Measurements from ENCODE around the gene PRR12. TPM values are rescaled to one million over a fixed set of nuclear protein-coding genes. Genes with fewer than 3 reads are reported as not detected.

PRR12 gene, protein sequence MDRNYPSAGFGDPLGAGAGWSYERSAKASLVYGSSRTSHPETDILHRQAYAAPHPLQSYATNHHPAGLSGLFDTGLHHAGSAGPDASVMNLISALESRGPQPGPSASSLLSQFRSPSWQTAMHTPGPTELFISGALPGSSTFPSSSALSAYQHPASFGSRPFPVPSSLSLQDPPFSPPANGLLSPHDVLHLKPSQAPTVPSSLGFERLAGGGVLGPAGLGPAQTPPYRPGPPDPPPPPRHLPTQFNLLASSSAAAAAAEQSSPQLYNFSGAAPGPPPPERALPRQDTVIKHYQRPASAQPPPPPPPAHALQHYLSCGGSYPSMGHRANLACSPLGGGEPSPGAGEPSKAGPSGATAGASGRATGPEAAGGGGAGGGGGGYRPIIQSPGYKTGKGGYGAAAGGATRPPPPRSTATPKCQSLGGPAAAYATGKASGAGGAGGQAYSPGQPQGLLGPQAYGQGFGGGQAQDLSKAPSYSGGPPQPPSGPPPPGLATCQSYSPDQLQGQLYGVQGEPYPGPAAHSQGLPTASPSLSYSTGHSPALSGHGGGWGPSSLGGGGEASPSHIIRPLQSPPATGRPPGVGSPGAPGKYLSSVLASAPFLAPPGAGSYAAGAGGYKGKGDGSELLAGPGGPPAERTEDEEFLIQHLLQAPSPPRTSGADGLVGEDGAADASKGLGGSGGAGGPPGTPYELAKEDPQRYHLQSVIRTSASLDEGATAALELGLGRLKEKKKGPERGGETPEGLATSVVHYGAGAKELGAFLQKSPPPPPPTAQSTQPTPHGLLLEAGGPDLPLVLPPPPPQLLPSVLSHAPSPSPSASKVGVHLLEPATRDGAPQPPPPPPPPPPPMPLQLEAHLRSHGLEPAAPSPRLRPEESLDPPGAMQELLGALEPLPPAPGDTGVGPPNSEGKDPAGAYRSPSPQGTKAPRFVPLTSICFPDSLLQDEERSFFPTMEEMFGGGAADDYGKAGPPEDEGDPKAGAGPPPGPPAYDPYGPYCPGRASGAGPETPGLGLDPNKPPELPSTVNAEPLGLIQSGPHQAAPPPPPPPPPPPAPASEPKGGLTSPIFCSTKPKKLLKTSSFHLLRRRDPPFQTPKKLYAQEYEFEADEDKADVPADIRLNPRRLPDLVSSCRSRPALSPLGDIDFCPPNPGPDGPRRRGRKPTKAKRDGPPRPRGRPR (N-terminal part only)
- 10 to 100 TPM; 33.0 to 36.2 TPM for total RNA-seq

GRCh38 chr19:49590971-49591730 is at the start of gene PRR12:
Gene PRR12 (plus strand): TSS chr19:49591182. CDS start chr19:49591655, 473 bp downstream.
- no peaks in the 10 kb centered on the region for H3K9me3 Mint-ChIP-seq
- ChIA-PET CTCF (interaction anchor here (1.1 to 1.6 kb wide), 4 partner anchors 11 to 51 kb away, joined by 3 to 5 read pairs (median 4); partner anchors contain the start of genes NOSIP, PRRG2, RRAS and SCAF1), POLR2A (interaction anchor here (0.7 to 3.9 kb wide), 10 partner anchors 11 to 338 kb away, joined by 3 to 44 read pairs (median 6); partner anchors contain the start of genes ATF5, BCL2L12, FUZ and IRF3)
- peak within 1 kb of the TSS; percentile 81 for H3K27ac Mint-ChIP-seq
- peaks cover 37% of the 10 kb centered on the region for H3K4me1 Mint-ChIP-seq
- peaks cover 9% of the 10 kb centered on the region for H3K27me3 Mint-ChIP-seq
- peak within 1 kb of the TSS; percentile 79 for H3K4me3 Mint-ChIP-seq
- DNase-seq: peak; percentile 73
- H3K36me3 Mint-ChIP-seq (ENCODE audit: low read depth): peaks cover 16% of the 10 kb centered on the region

DNA sequence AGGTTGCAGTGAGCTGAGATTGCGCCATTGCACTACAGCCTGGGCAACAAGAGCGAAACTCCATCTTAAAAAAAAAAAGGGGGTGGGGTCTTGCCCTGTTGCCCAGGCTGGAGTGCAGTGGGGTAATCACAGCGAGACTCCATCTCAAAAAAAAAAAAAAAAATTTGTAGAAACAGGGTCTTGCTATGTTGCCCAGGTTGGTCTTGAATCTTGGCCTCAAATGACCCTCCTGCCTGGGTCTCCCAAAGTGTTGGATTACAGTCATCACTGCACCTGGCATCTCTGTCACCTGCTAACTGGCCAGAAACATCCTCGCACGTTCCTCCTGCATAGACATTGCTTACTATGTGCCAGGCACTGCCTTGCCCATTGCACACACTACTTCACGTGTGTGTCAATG is 49.1 kb upstream of the PRR12 start:
- ChIA-PET POLR2A (no interaction called here), CTCF (no interaction called here)
- Mint-ChIP-seq H3K4me3 (no peak overlapping the region), H3K27me3 (peaks cover 6% of the 10 kb centered on the region), H3K27ac (no peak overlapping the region), H3K36me3 (ENCODE audit: low read depth) (no peaks in the 10 kb centered on the region), H3K9me3 (no peaks in the 10 kb centered on the region), H3K4me1 (peaks cover 13% of the 10 kb centered on the region)
- no peak for DNase-seq

DNA sequence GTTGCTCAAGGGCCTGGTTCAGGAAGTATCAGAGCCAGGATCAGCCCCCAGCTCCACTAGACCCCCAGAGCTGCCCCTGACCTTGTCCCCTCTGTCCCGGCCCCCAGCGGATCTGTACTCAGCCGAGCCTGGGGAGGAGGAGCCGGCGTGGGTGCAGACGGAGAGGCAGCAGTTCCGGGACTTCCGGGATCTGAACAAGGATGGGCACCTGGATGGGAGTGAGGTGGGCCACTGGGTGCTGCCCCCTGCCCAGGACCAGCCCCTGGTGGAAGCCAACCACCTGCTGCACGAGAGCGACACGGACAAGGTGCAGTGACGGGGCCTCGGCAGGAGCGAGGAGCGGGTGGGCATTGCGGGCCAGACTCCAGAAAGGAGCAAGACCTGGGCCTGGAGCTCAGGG is 48.5 kb upstream of the PRR12 start:
- H3K36me3 Mint-ChIP-seq (ENCODE audit: low read depth): no peaks in the 10 kb centered on the region
- POLR2A ChIA-PET: no interaction called here
- DNase-seq: no peak
- no peak overlapping the region for H3K4me3 Mint-ChIP-seq
- CTCF ChIA-PET: no interaction called here
- H3K4me1 Mint-ChIP-seq: peaks cover 18% of the 10 kb centered on the region
- no peaks in the 10 kb centered on the region for H3K9me3 Mint-ChIP-seq
- H3K27ac Mint-ChIP-seq: no peak overlapping the region
- peaks cover 6% of the 10 kb centered on the region for H3K27me3 Mint-ChIP-seq

GRCh38 chr19:49543032-49543431 is 48.0 kb upstream of the PRR12 start:
- Mint-ChIP-seq H3K27me3 (peaks cover 6% of the 10 kb centered on the region), H3K9me3 (no peaks in the 10 kb centered on the region), H3K4me3 (no peak overlapping the region), H3K4me1 (peaks cover 20% of the 10 kb centered on the region), H3K36me3 (ENCODE audit: low read depth) (no peaks in the 10 kb centered on the region), H3K27ac (no peak overlapping the region)
- CTCF ChIA-PET: interaction anchor here (2.0 kb wide), 1 partner anchor 9 kb away, joined by 4 read pairs; no protein-coding TSS in a partner anchor
- POLR2A ChIA-PET: no interaction called here
- DNase-seq: no peak

GRCh38 chr19:49544154-49544553 is 46.8 kb upstream of the PRR12 start:
- no peak overlapping the region for H3K4me3 Mint-ChIP-seq
- H3K27ac Mint-ChIP-seq: no peak overlapping the region

GRCh38 chr19:49546825-49547565 is 44.0 kb upstream of the PRR12 start:
- peaks cover 45% of the 10 kb centered on the region for H3K4me1 Mint-ChIP-seq
- H3K4me3 Mint-ChIP-seq: peak overlapping the region; percentile 56
- POLR2A ChIA-PET: interaction anchor here (0.8 to 3.9 kb wide), 15 partner anchors 12 to 132 kb away, joined by 3 to 43 read pairs (median 5); partner anchors contain the start of genes ALDH16A1, FLT3LG, NOSIP and RPL13A
- peak overlapping the region; percentile 58 for H3K27ac Mint-ChIP-seq
- DNase-seq: peak; percentile 69
- no peaks in the 10 kb centered on the region for H3K9me3 Mint-ChIP-seq
- peaks cover 3% of the 10 kb centered on the region for H3K36me3 Mint-ChIP-seq (ENCODE audit: low read depth)
- CTCF ChIA-PET: interaction anchor here (0.6 to 10.7 kb wide), 26 partner anchors 9 to 171 kb away, joined by 3 to 297 read pairs (median 7); partner anchors contain the start of genes FCGRT, FLT3LG, NOSIP and PRMT1
- peaks cover 6% of the 10 kb centered on the region for H3K27me3 Mint-ChIP-seq

More at GRCh38 chr19:49544154-49544553, 46.8 kb upstream of the PRR12 start:
- Mint-ChIP-seq H3K27me3 (peaks cover 6% of the 10 kb centered on the region), H3K4me1 (peaks cover 31% of the 10 kb centered on the region), H3K9me3 (no peaks in the 10 kb centered on the region), H3K36me3 (ENCODE audit: low read depth) (no peaks in the 10 kb centered on the region)
- ChIA-PET POLR2A (interaction anchor here (0.8 kb wide), 1 partner anchor 8 kb away, joined by 3 read pairs; no protein-coding TSS in a partner anchor), CTCF (interaction anchor here (0.9 to 2.0 kb wide), 3 partner anchors 10 to 37 kb away, joined by 3 to 5 read pairs (median 4); no protein-coding TSS in a partner anchor)
- no peak for DNase-seq

GRCh38 chr19:49549045-49549444 is 41.9 kb upstream of the PRR12 start:
- Mint-ChIP-seq H3K9me3 (no peaks in the 10 kb centered on the region), H3K27me3 (peaks cover 5% of the 10 kb centered on the region), H3K4me3 (no peak overlapping the region), H3K36me3 (ENCODE audit: low read depth) (peaks cover 13% of the 10 kb centered on the region), H3K27ac (peak overlapping the region; percentile 62), H3K4me1 (peaks cover 61% of the 10 kb centered on the region)
- CTCF ChIA-PET: interaction anchor here (0.6 to 10.7 kb wide), 12 partner anchors 10 to 132 kb away, joined by 3 to 297 read pairs (median 4); partner anchors contain the start of genes NOSIP and RPS11
- POLR2A ChIA-PET: interaction anchor here (0.6 to 3.9 kb wide), 13 partner anchors 10 to 93 kb away, joined by 3 to 43 read pairs (median 4); partner anchors contain the start of genes NOSIP, RCN3, RPS11 and RRAS
- no peak for DNase-seq

DNA sequence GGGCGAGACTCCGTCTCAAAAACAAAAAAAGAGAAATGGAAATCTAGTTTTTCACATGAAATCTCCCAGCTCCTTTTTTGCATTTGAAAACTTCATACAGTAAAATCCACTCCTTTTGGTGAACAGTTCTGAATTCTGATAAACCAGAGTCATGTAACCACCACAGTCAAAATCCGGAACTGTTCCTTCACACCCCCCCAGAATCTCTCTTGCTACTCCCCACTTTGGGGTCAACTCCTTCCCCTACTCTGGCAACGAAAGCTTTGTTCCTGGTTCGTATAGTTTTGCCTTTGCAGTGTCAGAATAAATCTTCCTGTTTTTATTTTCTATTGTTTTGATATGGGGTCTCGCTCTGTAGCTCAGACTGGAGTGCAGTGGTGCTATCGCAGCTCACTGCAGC is 39.5 kb upstream of the PRR12 start:
- ChIA-PET CTCF (interaction anchor here (0.6 to 10.7 kb wide), 7 partner anchors 16 to 710 kb away, joined by 3 to 297 read pairs (median 4); partner anchors contain the start of genes NOSIP and PRRG2), POLR2A (interaction anchor here (0.7 to 5.6 kb wide), 7 partner anchors 10 to 64 kb away, joined by 3 to 41 read pairs (median 5); partner anchors contain the start of gene RPL13A)
- Mint-ChIP-seq H3K36me3 (ENCODE audit: low read depth) (peaks cover 30% of the 10 kb centered on the region), H3K4me3 (no peak overlapping the region), H3K27ac (peak overlapping the region; percentile 35), H3K9me3 (no peaks in the 10 kb centered on the region), H3K4me1 (peaks cover 79% of the 10 kb centered on the region), H3K27me3 (no peaks in the 10 kb centered on the region)
- no peak for DNase-seq

DNA sequence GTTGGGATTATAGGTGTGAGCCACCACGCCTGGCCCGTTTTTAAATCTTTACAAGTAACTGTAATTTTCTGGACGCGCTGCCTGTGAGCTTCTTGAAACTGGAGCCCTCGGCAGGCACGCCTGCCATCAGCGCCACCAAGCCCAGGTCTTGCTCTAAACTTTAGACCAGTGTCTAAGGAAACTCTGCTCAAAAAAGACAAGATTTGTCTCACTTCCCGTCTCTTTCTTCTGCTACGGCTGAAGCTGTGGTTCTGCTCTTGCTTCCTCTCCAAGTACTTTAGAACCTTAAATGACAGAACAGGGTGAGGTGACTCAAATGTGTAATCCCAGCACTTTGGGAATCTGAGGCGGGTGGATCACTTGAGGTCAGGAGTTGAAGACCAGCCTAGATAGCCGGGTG is 38.2 kb upstream of the PRR12 start:
- H3K27me3 Mint-ChIP-seq: no peaks in the 10 kb centered on the region
- peaks cover 77% of the 10 kb centered on the region for H3K4me1 Mint-ChIP-seq
- H3K9me3 Mint-ChIP-seq: no peaks in the 10 kb centered on the region
- ChIA-PET CTCF (interaction anchor here (0.5 to 10.7 kb wide), 5 partner anchors 15 to 119 kb away, joined by 3 to 297 read pairs (median 3); no protein-coding TSS in a partner anchor), POLR2A (interaction anchor here (0.7 to 5.6 kb wide), 11 partner anchors 9 to 65 kb away, joined by 3 to 41 read pairs (median 5); partner anchors contain the start of gene RPL13A)
- H3K27ac Mint-ChIP-seq: peak overlapping the region; percentile 91
- peak; percentile 47 for DNase-seq
- peak overlapping the region; percentile 41 for H3K4me3 Mint-ChIP-seq
- peaks cover 39% of the 10 kb centered on the region for H3K36me3 Mint-ChIP-seq (ENCODE audit: low read depth)

DNA sequence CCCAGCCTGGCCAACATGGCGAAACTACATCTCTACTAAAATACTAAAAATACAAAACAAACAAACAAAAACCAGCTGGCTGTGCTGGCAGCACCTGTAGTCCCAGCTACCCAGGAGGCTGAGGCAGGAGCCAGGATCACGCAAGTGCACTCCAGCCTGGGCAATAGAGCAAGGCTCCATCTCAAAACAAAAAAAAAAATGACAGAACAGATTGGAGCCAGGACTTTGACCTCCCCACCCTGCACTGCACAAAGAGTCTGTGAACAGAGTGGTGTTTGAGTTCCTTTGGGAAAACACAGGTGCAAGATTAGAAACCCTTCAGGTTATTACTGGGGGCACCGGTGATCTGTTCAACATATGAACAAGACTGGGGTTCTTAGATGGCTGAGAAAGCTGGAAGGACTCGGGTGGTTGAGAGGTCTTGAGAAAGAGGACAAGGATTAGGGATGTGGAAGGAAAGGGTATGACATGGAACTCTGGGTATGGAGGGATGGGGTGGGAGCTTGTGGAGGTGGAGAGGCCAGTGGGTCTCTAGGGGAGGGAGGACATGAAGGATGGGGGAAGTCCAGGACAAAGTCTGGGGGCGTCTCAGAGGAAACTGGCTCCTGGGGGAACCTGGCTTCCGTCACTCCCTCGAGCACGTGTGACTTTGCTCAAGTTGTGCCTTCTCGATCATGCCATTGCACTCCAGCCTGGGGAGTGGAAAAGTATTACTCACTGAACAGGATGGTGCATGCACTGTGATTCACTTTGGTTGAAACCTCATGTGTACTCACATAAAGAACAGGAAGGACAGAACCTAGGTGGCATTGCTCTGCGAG is 37.3 kb upstream of the PRR12 start:
- POLR2A ChIA-PET: interaction anchor here (1.0 to 5.6 kb wide), 13 partner anchors 8 to 90 kb away, joined by 3 to 41 read pairs (median 4); no protein-coding TSS in a partner anchor
- DNase-seq: peak; percentile 68
- H3K36me3 Mint-ChIP-seq (ENCODE audit: low read depth): peaks cover 43% of the 10 kb centered on the region
- CTCF ChIA-PET: interaction anchor here (0.5 to 10.7 kb wide), 3 partner anchors 14 to 51 kb away, joined by 3 to 297 read pairs (median 17); no protein-coding TSS in a partner anchor
- no peaks in the 10 kb centered on the region for H3K27me3 Mint-ChIP-seq
- H3K27ac Mint-ChIP-seq: peak overlapping the region; percentile 91
- H3K4me1 Mint-ChIP-seq: peaks cover 78% of the 10 kb centered on the region
- peak overlapping the region; percentile 31 for H3K4me3 Mint-ChIP-seq
- H3K9me3 Mint-ChIP-seq: no peaks in the 10 kb centered on the region

Measured in activated CD4-positive, alpha-beta memory T cell treated with anti-CD3 and anti-CD28 coated beads, Interleukin-2, amount 10 ng/mL, durations not matched to agents 7 days and 5 days (primary cell).